Measurements from ENCODE around the gene GRID1.

GRCh38 chr10:85621562-85621961, 745.0 kb downstream of the GRID1 start:
- TF ChIP-seq TSHZ1 (CRISPR knock-in tag; IDR thresholded peaks at IDR 0.05) (no peak), ZNF589 (CRISPR knock-in tag; IDR thresholded peaks at IDR 0.05; ENCODE audit: low read depth) (no peak)
